Neural progenitor cell (in vitro differentiated cells): Measurements from ENCODE around the gene DDIT3.

Experiments
- EZH2 ChIP-seq: fragments of 200-600 bp; sonication (generic); IDR thresholded peaks from 2 replicates; pipeline ENCODE4 v1.6.1; 2017; ENCODE audit warnings: antibody characterized with exemption, mild to moderate bottlenecking, moderate library complexity
- EZH2phosphoT487 ChIP-seq: fragments of 200-600 bp; sonication (generic); IDR thresholded peaks from 2 replicates; pipeline ENCODE4 v1.6.1; 2017; ENCODE audit warnings: antibody characterized with exemption
- TF ChIP-seq, protein P1 (sequence below): fragments of 200-600 bp; sonication (generic); IDR thresholded peaks from 2 replicates; pipeline ENCODE4 v1.5.1; 2017; ENCODE audit warnings: antibody characterized with exemption, mild to moderate bottlenecking

DNA sequence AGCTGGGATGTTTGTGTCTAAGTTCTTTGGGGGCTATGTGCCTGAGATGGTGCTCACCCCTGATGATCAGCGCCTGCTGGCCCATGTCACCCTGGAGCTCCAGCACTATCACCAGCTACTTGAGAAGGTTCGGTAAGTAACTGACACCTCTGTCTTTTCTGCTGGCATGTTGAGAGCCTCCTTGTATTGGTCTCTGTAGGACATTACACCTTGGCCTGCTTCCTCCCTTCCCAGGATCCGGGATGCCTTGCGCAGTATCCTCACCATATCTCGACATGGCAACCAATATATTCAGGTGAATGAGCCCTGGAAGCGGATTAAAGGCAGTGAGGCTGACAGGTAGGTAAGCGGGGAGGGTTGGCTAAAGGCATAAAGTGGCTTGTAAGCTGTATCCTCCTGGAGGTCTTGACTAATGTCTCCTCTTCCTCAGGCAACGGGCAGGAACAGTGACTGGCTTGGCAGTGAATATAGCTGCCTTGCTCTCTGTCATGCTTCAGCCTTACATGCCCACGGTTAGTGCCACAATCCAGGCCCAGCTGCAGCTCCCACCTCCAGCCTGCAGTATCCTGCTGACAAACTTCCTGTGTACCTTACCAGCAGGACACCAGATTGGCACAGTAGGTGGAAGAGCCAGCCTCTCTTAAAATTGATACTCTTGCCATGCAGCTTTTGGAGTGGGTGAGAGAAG, 5.5 kb downstream of the DDIT3 start:
- TF ChIP-seq, protein P1, sequence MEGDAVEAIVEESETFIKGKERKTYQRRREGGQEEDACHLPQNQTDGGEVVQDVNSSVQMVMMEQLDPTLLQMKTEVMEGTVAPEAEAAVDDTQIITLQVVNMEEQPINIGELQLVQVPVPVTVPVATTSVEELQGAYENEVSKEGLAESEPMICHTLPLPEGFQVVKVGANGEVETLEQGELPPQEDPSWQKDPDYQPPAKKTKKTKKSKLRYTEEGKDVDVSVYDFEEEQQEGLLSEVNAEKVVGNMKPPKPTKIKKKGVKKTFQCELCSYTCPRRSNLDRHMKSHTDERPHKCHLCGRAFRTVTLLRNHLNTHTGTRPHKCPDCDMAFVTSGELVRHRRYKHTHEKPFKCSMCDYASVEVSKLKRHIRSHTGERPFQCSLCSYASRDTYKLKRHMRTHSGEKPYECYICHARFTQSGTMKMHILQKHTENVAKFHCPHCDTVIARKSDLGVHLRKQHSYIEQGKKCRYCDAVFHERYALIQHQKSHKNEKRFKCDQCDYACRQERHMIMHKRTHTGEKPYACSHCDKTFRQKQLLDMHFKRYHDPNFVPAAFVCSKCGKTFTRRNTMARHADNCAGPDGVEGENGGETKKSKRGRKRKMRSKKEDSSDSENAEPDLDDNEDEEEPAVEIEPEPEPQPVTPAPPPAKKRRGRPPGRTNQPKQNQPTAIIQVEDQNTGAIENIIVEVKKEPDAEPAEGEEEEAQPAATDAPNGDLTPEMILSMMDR = no peak
- TF ChIP-seq EZH2 (no peak), EZH2phosphoT487 (no peak)
